Thyroid gland (tissue), 4 donors: ENCODE data around the gene GPR35.

Experiments
- POLR2A ChIP-seq, 2 donors: fragments of 450-650 bp; IDR thresholded peaks; one replicate each; pipeline ENCODE4 v1.6.1; 2017; ENCODE audit warnings: antibody characterized with exemption in 2 of 2, mild to moderate bottlenecking in 2 of 2, moderate library complexity in 1 of 2
- TF ChIP-seq, protein P1 (sequence below), 6 experiments: fragments of 200-600 bp in 3 of 6; fragments of 450-650 bp in 3 of 6; sonication (generic) in 3 of 6; IDR thresholded peaks; one replicate each; pipeline ENCODE4 v1.5.1; 2016 to 2019; ENCODE audit warnings: antibody characterized with exemption in 6 of 6, mild to moderate bottlenecking in 2 of 6, inconsistent platforms in 1 of 6, moderate library complexity in 1 of 6

- TF ChIP-seq, protein P1, sequence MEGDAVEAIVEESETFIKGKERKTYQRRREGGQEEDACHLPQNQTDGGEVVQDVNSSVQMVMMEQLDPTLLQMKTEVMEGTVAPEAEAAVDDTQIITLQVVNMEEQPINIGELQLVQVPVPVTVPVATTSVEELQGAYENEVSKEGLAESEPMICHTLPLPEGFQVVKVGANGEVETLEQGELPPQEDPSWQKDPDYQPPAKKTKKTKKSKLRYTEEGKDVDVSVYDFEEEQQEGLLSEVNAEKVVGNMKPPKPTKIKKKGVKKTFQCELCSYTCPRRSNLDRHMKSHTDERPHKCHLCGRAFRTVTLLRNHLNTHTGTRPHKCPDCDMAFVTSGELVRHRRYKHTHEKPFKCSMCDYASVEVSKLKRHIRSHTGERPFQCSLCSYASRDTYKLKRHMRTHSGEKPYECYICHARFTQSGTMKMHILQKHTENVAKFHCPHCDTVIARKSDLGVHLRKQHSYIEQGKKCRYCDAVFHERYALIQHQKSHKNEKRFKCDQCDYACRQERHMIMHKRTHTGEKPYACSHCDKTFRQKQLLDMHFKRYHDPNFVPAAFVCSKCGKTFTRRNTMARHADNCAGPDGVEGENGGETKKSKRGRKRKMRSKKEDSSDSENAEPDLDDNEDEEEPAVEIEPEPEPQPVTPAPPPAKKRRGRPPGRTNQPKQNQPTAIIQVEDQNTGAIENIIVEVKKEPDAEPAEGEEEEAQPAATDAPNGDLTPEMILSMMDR (IDR thresholded peaks at IDR 0.05) = no peak
- TF ChIP-seq POLR2A (IDR thresholded peaks at IDR 0.05) = no peak
Measured at GRCh38 chr2:240602266-240603050, 22.8 kb upstream of the GPR35 start.
